CD4-positive, alpha-beta T cell (primary cell): ENCODE measurements around the gene ZDHHC5. TPM values are rescaled to one million over a fixed set of nuclear protein-coding genes. Genes with fewer than 3 reads are reported as not detected.
"Not testable (repeated sequence)": the region's sequence is repeated elsewhere in the genome, so short reads cannot be mapped to it uniquely, and the experiment has no call there.

Experiments used
- ATAC-seq: fragments of 200-7000 bp; cut with Tn5 transposase; one replicate; pipeline ENCODE4 v1.10.0; 2022; ENCODE audit warnings: mild to moderate bottlenecking; ENCODE audit not compliant: poor library complexity
- CTCF ChIA-PET: fragments of 350-600 bp; sonication (Branson Sonifier 250); formaldehyde crosslinking; loops from one replicate; lab custom pipeline; 2021; ENCODE audit warnings: antibody characterized with exemption, inconsistent platforms; lab: Charles Lee
- POLR2A ChIA-PET: fragments of 350-600 bp; sonication (Branson Sonifier 250); formaldehyde crosslinking; loops from one replicate; lab custom pipeline; 2021; ENCODE audit warnings: antibody characterized with exemption, inconsistent platforms; lab: Charles Lee
- DNase-seq, 14 experiments: peaks; one replicate each; pipeline ENCODE4 v3.0.0-alpha.2; 2013 to 2020; ENCODE audit warnings: mixed read lengths in 2 of 14
- H3K27ac ChIP-seq, 2 donors: one replicate each; pipeline versions ENCODE4 v1.5.1 to v1.7.0; 2013; ENCODE audit warnings: low read length in 2 of 2, low read depth in 1 of 2, mild to moderate bottlenecking in 1 of 2
- H3K27me3 ChIP-seq, 2 experiments: 1 replicate in 1 of 2; 2 replicates in 1 of 2; pipeline versions ENCODE4 v1.6.1 to v1.7.0; 2013; ENCODE audit warnings: low read length in 2 of 2, control low read depth in 1 of 2, mild to moderate bottlenecking in 1 of 2, moderate library complexity in 1 of 2; ENCODE audit not compliant: insufficient read depth in 2 of 2, control insufficient read depth in 1 of 2
- H3K36me3 ChIP-seq: one replicate; pipeline ENCODE4 v1.6.1; 2013; ENCODE audit warnings: low read length, control low read depth; ENCODE audit not compliant: insufficient read depth
- H3K4me1 ChIP-seq: one replicate; pipeline ENCODE4 v1.6.1; 2013; ENCODE audit warnings: low read length, control low read depth; ENCODE audit not compliant: insufficient read depth
- H3K4me3 ChIP-seq: one replicate; pipeline ENCODE4 v1.5.1; 2013; ENCODE audit warnings: mild to moderate bottlenecking, low read length, moderate library complexity
- H3K9me3 ChIP-seq, 2 experiments: 1 replicate in 1 of 2; 2 replicates in 1 of 2; pipeline versions ENCODE4 v1.6.1 to v1.7.0; 2013; ENCODE audit warnings: low read length in 2 of 2, mild to moderate bottlenecking in 2 of 2, control low read depth in 1 of 2, moderate library complexity in 1 of 2; ENCODE audit not compliant: control insufficient read depth in 1 of 2, insufficient read depth in 1 of 2
- H3K27ac Mint-ChIP-seq: one replicate; pipeline ENCODE4 v1.8.0; 2020; ENCODE audit warnings: mixed read lengths
- H3K27me3 Mint-ChIP-seq: one replicate; pipeline ENCODE4 v1.8.0; 2021; ENCODE audit warnings: mixed read lengths
- H3K36me3 Mint-ChIP-seq: one replicate; pipeline ENCODE4 v1.8.0; 2021; ENCODE audit warnings: low read depth, mixed read lengths
- H3K4me1 Mint-ChIP-seq: one replicate; pipeline ENCODE4 v1.8.0; 2021; ENCODE audit warnings: low read depth, mixed read lengths
- H3K4me3 Mint-ChIP-seq: one replicate; pipeline ENCODE4 v1.8.0; 2020; ENCODE audit warnings: mild to moderate bottlenecking, mixed read lengths
- H3K9me3 Mint-ChIP-seq: one replicate; pipeline ENCODE4 v1.8.0; 2020; ENCODE audit warnings: mixed read lengths
- intact Hi-C, 2 experiments: fragments of 100-400 bp; cut with DNase I in 1 of 2; cut with micrococcal nuclease in 1 of 2; formaldehyde crosslinking; loops; one replicate each; pipeline versions ENCODE4 v1.15.1 to v1.9.0; 2023 to 2025; cut with DNase I, micrococcal nuclease
- total RNA-seq, 174 experiments: library from RNA in 2 of 174; stranded (reverse) in 2 of 174; gene quantifications; one replicate each; pipeline ENCODE4 v1.2.3 and lab custom pipeline; 2021 to 2026
- TF ChIP-seq, protein P1 (sequence below): fragments of 200-600 bp; IDR thresholded peaks from one replicate; pipeline ENCODE4 v1.8.0; 2022; ENCODE audit warnings: antibody characterized with exemption, mild to moderate bottlenecking

ZDHHC5 gene
- total RNA-seq, 2 experiments from 2014 or later, result 59.7 to 61.1 TPM

DNA sequence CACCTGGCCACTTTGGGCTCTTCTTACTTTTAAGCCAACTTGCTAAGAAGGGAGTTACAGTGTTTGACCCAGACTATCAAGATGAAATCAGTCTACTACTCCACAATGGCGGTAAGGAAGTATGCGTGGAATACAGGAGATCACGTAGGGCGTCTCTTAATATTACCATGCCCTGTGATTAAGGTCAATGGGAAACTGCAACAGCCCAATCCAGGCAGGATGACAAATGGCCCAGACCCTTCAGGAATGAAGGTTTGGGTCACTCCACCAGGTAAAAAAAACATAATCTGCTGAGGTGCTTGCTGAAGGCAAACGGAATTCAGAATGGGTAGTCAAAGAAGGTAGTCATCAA is 17.2 kb upstream of the ZDHHC5 start:
- Mint-ChIP-seq H3K4me3 (peak overlapping the region; percentile 2), H3K27ac (peak overlapping the region; percentile 83), H3K36me3 (no peaks in the 10 kb centered on the region)

DNA sequence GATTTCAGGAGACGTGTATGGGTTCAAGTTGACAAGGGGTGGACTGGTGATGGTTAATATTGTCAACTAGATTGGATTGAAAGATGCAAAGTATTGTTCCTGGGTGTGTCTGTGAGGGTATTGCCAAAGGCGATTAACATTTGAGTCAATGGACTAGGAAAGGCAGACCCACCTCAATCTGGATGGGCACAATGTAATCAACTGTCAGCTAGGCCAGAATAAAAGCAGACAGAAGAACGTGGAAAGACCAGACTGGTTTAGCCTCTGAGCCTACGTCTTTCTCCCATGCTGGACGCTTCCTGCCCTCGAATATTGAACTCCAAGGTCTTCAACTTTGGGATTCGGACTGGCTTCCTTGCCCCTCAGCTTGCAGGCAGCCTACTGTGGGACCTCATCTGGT is 16.5 kb upstream of the ZDHHC5 start:
- peaks cover 47% of the 10 kb centered on the region for H3K4me1 Mint-ChIP-seq
- peak overlapping the region; percentile 32 for H3K27ac Mint-ChIP-seq
- ATAC-seq, result no peak

More for the DNA sequence above, 17.2 kb upstream of the ZDHHC5 start:
- Histone ChIP-seq H3K27me3 (peaks cover 36 to 37% of the 10 kb centered on the region in 2 experiments), H3K36me3 (no peaks in the 10 kb centered on the region), H3K4me1 (peaks cover 44% of the 10 kb centered on the region), H3K9me3 (peaks cover 0 to 13% of the 10 kb centered on the region in 2 experiments), H3K27ac (no peak overlapping the region), H3K4me3 (no peak overlapping the region)
- Mint-ChIP-seq H3K9me3 (no peaks in the 10 kb centered on the region), H3K4me1 (peaks cover 48% of the 10 kb centered on the region), H3K27me3 (peaks cover 49% of the 10 kb centered on the region)
- TF ChIP-seq, protein P1, sequence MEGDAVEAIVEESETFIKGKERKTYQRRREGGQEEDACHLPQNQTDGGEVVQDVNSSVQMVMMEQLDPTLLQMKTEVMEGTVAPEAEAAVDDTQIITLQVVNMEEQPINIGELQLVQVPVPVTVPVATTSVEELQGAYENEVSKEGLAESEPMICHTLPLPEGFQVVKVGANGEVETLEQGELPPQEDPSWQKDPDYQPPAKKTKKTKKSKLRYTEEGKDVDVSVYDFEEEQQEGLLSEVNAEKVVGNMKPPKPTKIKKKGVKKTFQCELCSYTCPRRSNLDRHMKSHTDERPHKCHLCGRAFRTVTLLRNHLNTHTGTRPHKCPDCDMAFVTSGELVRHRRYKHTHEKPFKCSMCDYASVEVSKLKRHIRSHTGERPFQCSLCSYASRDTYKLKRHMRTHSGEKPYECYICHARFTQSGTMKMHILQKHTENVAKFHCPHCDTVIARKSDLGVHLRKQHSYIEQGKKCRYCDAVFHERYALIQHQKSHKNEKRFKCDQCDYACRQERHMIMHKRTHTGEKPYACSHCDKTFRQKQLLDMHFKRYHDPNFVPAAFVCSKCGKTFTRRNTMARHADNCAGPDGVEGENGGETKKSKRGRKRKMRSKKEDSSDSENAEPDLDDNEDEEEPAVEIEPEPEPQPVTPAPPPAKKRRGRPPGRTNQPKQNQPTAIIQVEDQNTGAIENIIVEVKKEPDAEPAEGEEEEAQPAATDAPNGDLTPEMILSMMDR, result no peak
- ATAC-seq, result no peak
- ChIA-PET CTCF (no interaction called here), POLR2A (interaction anchor here (2.4 to 2.6 kb wide), 2 partner anchors 83 to 91 kb away, joined by 7 to 10 read pairs; partner anchors contain the start of genes SELENOH and UBE2L6)
- no peak for DNase-seq
- intact Hi-C loops, result loop anchor here in 1 of 2 experiments (2.0 kb wide), 1 partner anchor 16 kb away; no protein-coding TSS in a partner anchor

DNA sequence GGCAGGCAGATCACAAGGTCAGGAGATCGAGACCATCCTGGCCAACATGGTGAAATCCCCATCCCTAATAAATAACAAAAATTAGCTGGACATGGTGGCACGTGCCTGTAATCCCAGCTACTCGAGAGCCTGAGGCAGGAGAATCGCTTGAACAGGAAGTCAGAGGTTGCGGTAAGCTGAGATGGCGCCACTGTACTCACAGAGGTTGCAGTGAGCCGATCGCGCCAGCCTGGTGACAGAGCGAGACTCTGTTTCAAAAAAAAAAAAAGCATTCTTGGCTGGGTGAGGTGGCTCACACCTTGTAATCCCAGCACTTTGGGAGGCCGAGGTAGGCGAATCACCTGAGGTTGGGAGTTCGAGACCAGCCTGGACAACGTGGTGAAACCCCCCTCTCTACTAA is 15.7 kb upstream of the ZDHHC5 start:
- H3K36me3 Mint-ChIP-seq, H3K9me3 Mint-ChIP-seq, intact Hi-C loops, H3K27ac ChIP-seq, H3K36me3 ChIP-seq, H3K9me3 ChIP-seq, POLR2A ChIA-PET: not testable (repeated sequence)
- peaks cover 39% of the 10 kb centered on the region for H3K4me1 ChIP-seq
- peaks cover 47% of the 10 kb centered on the region for H3K4me1 Mint-ChIP-seq
- peaks cover 21 to 22% of the 10 kb centered on the region in 2 experiments for H3K27me3 ChIP-seq
- DNase-seq (peak in 6 of 14 experiments; percentile 32 to 78 (median 54)), ATAC-seq (peak; percentile 23)
- peak overlapping the region; percentile 66 for H3K27ac Mint-ChIP-seq
- CTCF ChIA-PET, result interaction anchor here (1.2 to 1.3 kb wide), 2 partner anchors 84 to 148 kb away, joined by 3 read pairs; no protein-coding TSS in a partner anchor
- H3K4me3 Mint-ChIP-seq, result peak overlapping the region; percentile 62
- H3K4me3 ChIP-seq, result peak overlapping the region; percentile 28
- peaks cover 33% of the 10 kb centered on the region for H3K27me3 Mint-ChIP-seq

More for the DNA sequence above, 16.5 kb upstream of the ZDHHC5 start:
- H3K4me3 ChIP-seq, result no peak overlapping the region
- TF ChIP-seq, protein P1, result no peak
- no peak overlapping the region for H3K4me3 Mint-ChIP-seq
- peaks cover 29 to 30% of the 10 kb centered on the region in 2 experiments for H3K27me3 ChIP-seq
- ChIA-PET POLR2A (no interaction called here), CTCF (interaction anchor here (1.3 kb wide), 1 partner anchor 149 kb away, joined by 3 read pairs; no protein-coding TSS in a partner anchor)
- no peaks in the 10 kb centered on the region for H3K9me3 Mint-ChIP-seq
- H3K36me3 ChIP-seq, result no peaks in the 10 kb centered on the region
- H3K27ac ChIP-seq, result no peak overlapping the region
- H3K9me3 ChIP-seq, result peaks cover 0 to 13% of the 10 kb centered on the region in 2 experiments
- peaks cover 40% of the 10 kb centered on the region for H3K4me1 ChIP-seq
- no peak for DNase-seq
- intact Hi-C loops, result loop anchor here in 1 of 2 experiments (2.0 kb wide), 1 partner anchor 15 kb away; no protein-coding TSS in a partner anchor
- peaks cover 42% of the 10 kb centered on the region for H3K27me3 Mint-ChIP-seq
- H3K36me3 Mint-ChIP-seq, result no peaks in the 10 kb centered on the region
